ENCODE results near the gene ZNF580. TPM values are rescaled to one million over a fixed set of nuclear protein-coding genes. Genes with fewer than 3 reads are reported as not detected.

Gene ZNF580
- total and polyA plus RNA-seq, 2 of the 8 experiments (the other 6 are each of a cell fraction or from before 2014, with no cell fraction given), result 12.0 to 24.6 TPM

GRCh38 chr19:55603581-55604292, 37.1 kb upstream of the ZNF580 start:
- no peak overlapping the region for H2AFZ ChIP-seq (ENCODE audit: low read length)
- POLR2A ChIA-PET (ENCODE audit: partially characterized antibody), result interaction anchor here (0.8 to 3.6 kb wide), 15 partner anchors 8 to 526 kb away, joined by 3 to 25 read pairs (median 5); partner anchors contain the start of genes CCDC106, HSPBP1, U2AF2 and ZNF784

More at GRCh38 chr19:55603581-55604292, 37.1 kb upstream of the ZNF580 start:
- Histone ChIP-seq H3K4me2 (ENCODE audit: insufficient read depth in 1 of 2, low read depth in 2 of 2, low read length in 2 of 2) (peak overlapping the region; percentile 36 to 61; a peak in 3 of 4 replicates), H3K23ac (ENCODE audit: insufficient read length) (no peak overlapping the region), H4K8ac (ENCODE audit: extremely low read depth, insufficient read depth, low read length) (no peak overlapping the region), H3K23me2 (ENCODE audit: low read depth, low read length) (peaks cover 18% of the 10 kb centered on the region), H2BK5ac (ENCODE audit: low read depth, low read length) (0 out of 2 replicates have a peak overlapping the region, but pooled peaks have one; percentile 66), H3K14ac (ENCODE audit: insufficient read length) (no peak overlapping the region), H3K27ac (ENCODE audit: low read depth, low read length) (no peak overlapping the region), H2AK5ac (ENCODE audit: low read depth, low read length) (peak overlapping the region; percentile 84; the same call in 1 of the 2 replicates), H2BK12ac (ENCODE audit: low read depth, low read length) (no peak overlapping the region; the same call in 1 of the 2 replicates), H3K79me2 (ENCODE audit: control insufficient read depth in 1 of 2, insufficient read depth in 2 of 2, low read length in 2 of 2) (peaks cover 0 to 10% of the 10 kb centered on the region in 2 experiments; a peak in 2 of 4 replicates), H3K4ac (replicated peaks; ENCODE audit: insufficient read length, low read depth, low read length) (no peak overlapping the region), H4K5ac (ENCODE audit: insufficient read length, low read depth, low read length) (peak overlapping the region; percentile 28), H4K91ac (replicated peaks; ENCODE audit: insufficient read length, low read length) (no peak overlapping the region), H2BK120ac (replicated peaks; ENCODE audit: low read depth, low read length) (peak overlapping the region; percentile 47), H3K9me3 (ENCODE audit: insufficient read depth in 2 of 2, low read depth in 1 of 2, low read length in 1 of 2) (no peaks in the 10 kb centered on the region), H3K56ac (replicated peaks; ENCODE audit: insufficient read length, low read depth, low read length) (no peak overlapping the region), H3K4me1 (replicated peaks in 1 of 4; ENCODE audit: control insufficient read depth in 3 of 4, insufficient read depth in 4 of 4, low read length in 3 of 4) (peaks cover 0 to 14% (median 10%) of the 10 kb centered on the region in 4 experiments; a peak in 6 of 7 replicates), H3K4me3 (ENCODE audit: extremely low read depth in 1 of 4, insufficient read depth in 2 of 4, low read depth in 3 of 4, low read length in 4 of 4) (peak overlapping the region in 1 of 4 experiments; percentile 93; a peak in 1 of 8 replicates), H2BK20ac (ENCODE audit: low read length) (peak overlapping the region; percentile 63), H3K18ac (ENCODE audit: extremely low read depth, low read length) (no peak overlapping the region; the same call in 1 of the 2 replicates), H3K27me3 (replicated peaks in 1 of 4; ENCODE audit: control insufficient read depth in 3 of 4, extremely low read depth in 1 of 4, insufficient read depth in 3 of 4, low read length in 3 of 4) (no peaks in the 10 kb centered on the region), H2BK15ac (ENCODE audit: low read length) (no peak overlapping the region), H4K20me1 (replicated peaks in 1 of 2; ENCODE audit: control insufficient read depth in 1 of 2, insufficient read depth in 2 of 2, low read length in 2 of 2) (peaks cover 2 to 12% of the 10 kb centered on the region in 2 experiments), H3K9ac (replicated peaks in 1 of 4; ENCODE audit: extremely low read depth in 1 of 4, low read depth in 3 of 4, low read length in 3 of 4) (no peak overlapping the region), H3K36me3 (ENCODE audit: control insufficient read depth in 2 of 4, insufficient read depth in 4 of 4, low read length in 3 of 4) (no peaks in the 10 kb centered on the region), H3K79me1 (ENCODE audit: low read depth, low read length) (peaks cover 3% of the 10 kb centered on the region)
- 82% methylated on average over 18 of the region's 22 CpGs; no CpG with 5 or more reads in 1 of the 2 experiments for WGBS, 2 experiments (ENCODE audit: extremely low coverage in 1 of 2, insufficient coverage in 1 of 2, insufficient read length in 1 of 2, insufficient replicate concordance in 2 of 2, low coverage in 1 of 2, low lambda C conversion rate in 2 of 2, missing lambda C conversion rate in 1 of 2)
- 0 out of 2 replicates have a peak, but pooled peaks have one; percentile 18 for TF ChIP-seq TAF1 (IDR thresholded peaks at IDR 0.05; ENCODE audit: low read depth, low read length)
- no peak for TF ChIP-seq TAF7 (optimal IDR thresholded peaks at IDR 0.05; ENCODE audit: borderline replicate concordance, low read depth, low read length)
- no peak for FAIRE-seq
- CTCF ChIA-PET (ENCODE audit: partially characterized antibody), result interaction anchor here (0.6 to 1.4 kb wide), 5 partner anchors 10 to 127 kb away, joined by 3 read pairs; partner anchors contain the start of gene ZNF628
- peak in 1 of 2 experiments; percentile 72 for DNase-seq (ENCODE audit: low read depth in 1 of 2, low spot score in 2 of 2)

Measured in H1 (cell line).